C4-2B (cell line): Measurements from ENCODE around the gene CD99L2.

ENCODE experiments used
- ZFX ChIP-seq: fragments of 450-650 bp; IDR thresholded peaks from 2 replicates; pipeline ENCODE4 v1.6.1; 2017
- TF ChIP-seq, protein P1 (sequence below): fragments of 450-650 bp; conservative IDR thresholded peaks from 2 replicates; pipeline ENCODE4 v1.5.1; 2017; ENCODE audit warnings: mild to moderate bottlenecking

GRCh38 chrX:150771116-150771515 is 127.4 kb downstream of the CD99L2 start:
- TF ChIP-seq, protein P1, sequence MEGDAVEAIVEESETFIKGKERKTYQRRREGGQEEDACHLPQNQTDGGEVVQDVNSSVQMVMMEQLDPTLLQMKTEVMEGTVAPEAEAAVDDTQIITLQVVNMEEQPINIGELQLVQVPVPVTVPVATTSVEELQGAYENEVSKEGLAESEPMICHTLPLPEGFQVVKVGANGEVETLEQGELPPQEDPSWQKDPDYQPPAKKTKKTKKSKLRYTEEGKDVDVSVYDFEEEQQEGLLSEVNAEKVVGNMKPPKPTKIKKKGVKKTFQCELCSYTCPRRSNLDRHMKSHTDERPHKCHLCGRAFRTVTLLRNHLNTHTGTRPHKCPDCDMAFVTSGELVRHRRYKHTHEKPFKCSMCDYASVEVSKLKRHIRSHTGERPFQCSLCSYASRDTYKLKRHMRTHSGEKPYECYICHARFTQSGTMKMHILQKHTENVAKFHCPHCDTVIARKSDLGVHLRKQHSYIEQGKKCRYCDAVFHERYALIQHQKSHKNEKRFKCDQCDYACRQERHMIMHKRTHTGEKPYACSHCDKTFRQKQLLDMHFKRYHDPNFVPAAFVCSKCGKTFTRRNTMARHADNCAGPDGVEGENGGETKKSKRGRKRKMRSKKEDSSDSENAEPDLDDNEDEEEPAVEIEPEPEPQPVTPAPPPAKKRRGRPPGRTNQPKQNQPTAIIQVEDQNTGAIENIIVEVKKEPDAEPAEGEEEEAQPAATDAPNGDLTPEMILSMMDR, result no peak
- no peak for TF ChIP-seq ZFX
